Epithelial cell of esophagus (primary cell): Measurements from ENCODE around the gene NOL9.
A peak's percentile ranks its signal among the peaks of the same experiment; 100 is the strongest.

Source experiments
- DNase-seq: peaks from one replicate; pipeline ENCODE4 v3.0.0; 2010; ENCODE audit warnings: low read depth
- H3K4me3 ChIP-seq: 2 replicates; pipeline ENCODE4 v1.5.1; 2011; ENCODE audit warnings: mild to moderate bottlenecking, low read length, control low read depth
- TF ChIP-seq, protein P1 (sequence below): IDR thresholded peaks from 2 replicates; pipeline ENCODE4 v1.5.1; 2011; ENCODE audit warnings: low read depth, mild to moderate bottlenecking, low read length, control low read depth, inconsistent platforms; ENCODE audit not compliant: insufficient read depth; ENCODE audit errors: missing control alignments

The NOL9 gene

DNA sequence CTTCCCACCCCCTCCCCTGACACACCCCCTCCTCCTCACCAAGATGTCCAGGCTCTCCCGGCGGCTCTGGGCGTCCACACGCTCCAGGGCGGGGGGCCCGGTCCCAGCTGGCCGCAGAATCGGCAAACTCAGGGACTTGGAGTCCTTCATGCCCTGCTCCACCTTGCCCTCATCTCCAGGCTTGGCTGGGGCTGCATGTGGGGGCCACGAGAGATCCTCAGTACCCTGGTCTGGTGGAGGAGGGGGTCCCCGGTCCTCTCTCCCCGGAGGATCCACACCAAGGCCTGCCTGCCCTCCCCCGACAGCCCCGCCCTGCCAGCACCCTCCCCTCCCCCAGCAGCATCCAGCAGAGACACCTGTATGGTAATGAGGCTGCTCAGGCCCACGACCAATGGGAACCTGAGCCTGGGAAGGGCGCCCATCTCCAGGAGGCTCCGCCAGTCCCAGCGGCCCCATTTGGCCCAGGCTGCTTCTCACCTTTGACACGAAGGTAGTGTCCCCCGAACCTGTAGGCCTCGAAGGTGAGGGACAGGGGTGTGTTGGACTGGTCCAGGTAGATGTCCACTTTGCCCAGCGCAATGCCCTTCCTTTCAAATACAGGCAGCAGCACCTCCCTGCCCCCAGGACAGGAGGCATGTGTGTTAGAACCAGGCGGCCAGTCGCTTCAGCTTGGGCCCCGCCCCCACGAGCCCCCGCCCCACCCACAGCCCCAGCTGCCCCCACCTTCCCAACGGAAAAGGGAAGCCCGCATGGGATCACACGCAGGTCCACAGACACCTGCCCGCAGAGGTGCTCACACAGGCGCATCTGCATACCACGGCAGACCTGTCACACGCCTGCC, 80.1 kb downstream of the NOL9 start:
- no peak overlapping the region for H3K4me3 ChIP-seq
- TF ChIP-seq, protein P1, sequence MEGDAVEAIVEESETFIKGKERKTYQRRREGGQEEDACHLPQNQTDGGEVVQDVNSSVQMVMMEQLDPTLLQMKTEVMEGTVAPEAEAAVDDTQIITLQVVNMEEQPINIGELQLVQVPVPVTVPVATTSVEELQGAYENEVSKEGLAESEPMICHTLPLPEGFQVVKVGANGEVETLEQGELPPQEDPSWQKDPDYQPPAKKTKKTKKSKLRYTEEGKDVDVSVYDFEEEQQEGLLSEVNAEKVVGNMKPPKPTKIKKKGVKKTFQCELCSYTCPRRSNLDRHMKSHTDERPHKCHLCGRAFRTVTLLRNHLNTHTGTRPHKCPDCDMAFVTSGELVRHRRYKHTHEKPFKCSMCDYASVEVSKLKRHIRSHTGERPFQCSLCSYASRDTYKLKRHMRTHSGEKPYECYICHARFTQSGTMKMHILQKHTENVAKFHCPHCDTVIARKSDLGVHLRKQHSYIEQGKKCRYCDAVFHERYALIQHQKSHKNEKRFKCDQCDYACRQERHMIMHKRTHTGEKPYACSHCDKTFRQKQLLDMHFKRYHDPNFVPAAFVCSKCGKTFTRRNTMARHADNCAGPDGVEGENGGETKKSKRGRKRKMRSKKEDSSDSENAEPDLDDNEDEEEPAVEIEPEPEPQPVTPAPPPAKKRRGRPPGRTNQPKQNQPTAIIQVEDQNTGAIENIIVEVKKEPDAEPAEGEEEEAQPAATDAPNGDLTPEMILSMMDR = no peak
- no peak for DNase-seq

DNA sequence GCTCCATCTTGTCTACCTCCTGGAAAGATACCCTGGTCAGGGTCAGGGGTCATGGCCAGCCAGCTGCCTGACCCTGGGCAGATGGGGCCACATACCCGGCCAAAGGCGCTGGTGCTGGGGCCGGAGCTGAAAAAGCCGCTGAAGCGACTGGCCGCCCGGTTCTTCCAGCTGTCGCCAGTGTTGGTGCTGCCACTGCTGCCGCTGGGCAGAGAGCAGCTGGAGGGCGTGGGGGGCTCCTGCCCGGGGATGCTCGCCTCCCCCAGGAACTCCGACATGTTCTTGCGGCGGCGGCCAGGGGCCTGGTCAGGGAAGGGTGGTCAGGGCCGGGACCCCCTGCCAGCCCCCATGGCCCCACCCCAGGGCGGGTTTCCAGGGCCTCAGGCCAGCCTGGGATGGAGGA, 81.2 kb downstream of the NOL9 start:
- no peak for DNase-seq
- TF ChIP-seq, protein P1 = no peak
- no peak overlapping the region for H3K4me3 ChIP-seq

DNA sequence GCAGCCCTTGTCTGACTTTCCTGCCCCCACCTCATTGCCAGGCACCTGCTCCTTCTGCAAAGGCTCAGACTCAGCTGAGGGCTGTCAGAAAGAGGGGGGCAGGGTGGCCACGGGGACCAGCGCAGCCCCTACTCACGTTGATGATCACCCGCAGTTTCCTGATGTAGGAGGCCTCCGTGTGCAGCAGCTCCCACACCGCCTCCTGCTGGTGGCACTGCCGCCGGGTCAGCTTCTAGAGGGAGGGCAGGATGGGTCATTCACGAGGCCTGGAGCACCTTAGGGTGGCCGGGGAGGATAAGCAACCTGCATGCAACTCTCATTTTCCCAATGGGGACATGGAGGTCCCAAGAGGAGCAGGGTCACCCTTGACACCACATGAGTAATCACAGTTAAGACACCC, 81.9 kb downstream of the NOL9 start:
- DNase-seq = no peak
- TF ChIP-seq, protein P1 = peak; percentile 54

DNA sequence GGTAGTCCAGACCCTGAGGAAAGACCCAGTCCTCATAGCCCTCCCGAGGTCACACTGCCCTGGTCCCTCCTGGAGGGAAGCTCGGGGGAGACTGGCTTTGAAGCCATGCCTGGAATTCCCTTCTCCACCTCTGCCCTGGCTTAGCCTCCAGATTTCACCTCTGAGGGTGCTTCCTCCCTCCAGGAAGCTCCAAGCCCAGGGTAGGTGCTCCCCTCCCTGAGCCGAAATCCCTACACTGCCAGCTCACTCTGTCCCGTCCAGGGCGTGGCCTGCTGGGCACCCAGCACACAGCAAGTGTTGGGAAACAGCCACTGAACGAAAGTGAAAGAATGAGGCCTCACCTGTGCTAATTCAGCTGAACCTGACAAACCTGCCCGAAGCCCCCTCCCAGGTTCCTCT, 82.3 kb downstream of the NOL9 start:
- peak; percentile 94 for DNase-seq
- TF ChIP-seq, protein P1 = no peak

More for the DNA sequence above, 81.9 kb downstream of the NOL9 start:
- no peak overlapping the region for H3K4me3 ChIP-seq

More for the DNA sequence above, 82.3 kb downstream of the NOL9 start:
- H3K4me3 ChIP-seq = no peak overlapping the region
